CD14-positive monocyte (primary cell): ENCODE results near the gene CKAP4. TPM values are rescaled to one million over a fixed set of nuclear protein-coding genes. Genes with fewer than 3 reads are reported as not detected.

Experiments used
- DNase-seq, 3 donors: peaks; one replicate each; pipeline ENCODE4 v3.0.0-alpha.2; 2011 to 2022
- H2AFZ ChIP-seq: 2 replicates; pipeline ENCODE4 v1.6.0; 2012; ENCODE audit warnings: mild to moderate bottlenecking, low read depth, low read length, inconsistent platforms; ENCODE audit not compliant: insufficient read depth, poor library complexity, severe bottlenecking
- H3K27ac ChIP-seq, 2 donors: 1 replicate in 1 of 2; 2 replicates in 1 of 2; pipeline ENCODE4 v1.5.1; 2012 to 2013; ENCODE audit warnings: low read length in 2 of 2, control low read depth in 1 of 2, inconsistent platforms in 1 of 2, low read depth in 1 of 2, mild to moderate bottlenecking in 1 of 2
- H3K27me3 ChIP-seq, 2 donors: one replicate each; pipeline versions ENCODE4 v1.6.0 to v1.6.1; 2011 to 2013; ENCODE audit warnings: low read length in 2 of 2; ENCODE audit not compliant: control insufficient read depth in 2 of 2, insufficient read depth in 2 of 2
- H3K36me3 ChIP-seq, 2 donors: replicated peaks in 1 of 2; 1 replicate in 1 of 2; 2 replicates in 1 of 2; pipeline versions ENCODE4 v1.5.1 to v1.6.1; 2012 to 2013; ENCODE audit warnings: low read length in 2 of 2, control low read depth in 1 of 2, inconsistent platforms in 1 of 2, mild to moderate bottlenecking in 1 of 2; ENCODE audit not compliant: insufficient read depth in 2 of 2, control insufficient read depth in 1 of 2
- H3K4me1 ChIP-seq, 2 donors: 1 replicate in 1 of 2; 2 replicates in 1 of 2; pipeline versions ENCODE4 v1.5.1 to v1.6.1; 2012 to 2013; ENCODE audit warnings: low read length in 2 of 2, control low read depth in 1 of 2, inconsistent platforms in 1 of 2, mild to moderate bottlenecking in 1 of 2, moderate library complexity in 1 of 2; ENCODE audit not compliant: insufficient read depth in 2 of 2, control insufficient read depth in 1 of 2
- H3K4me2 ChIP-seq: replicated peaks from 2 replicates; pipeline ENCODE3; 2012; ENCODE audit warnings: low read length, moderate library complexity, mild to moderate bottlenecking; ENCODE audit not compliant: poor library complexity, severe bottlenecking; ENCODE audit errors: extremely low read depth
- H3K4me3 ChIP-seq, 3 experiments: fragments of 200-600 bp in 1 of 3; sonication (generic) in 1 of 3; replicated peaks in 1 of 3; 1 replicate in 2 of 3; 2 replicates in 1 of 3; pipeline ENCODE4 v1.5.1; 2011 to 2013; ENCODE audit warnings: low read length in 3 of 3, mild to moderate bottlenecking in 3 of 3, control low read depth in 2 of 3, low read depth in 2 of 3, inconsistent platforms in 1 of 3, moderate library complexity in 1 of 3
- H3K79me2 ChIP-seq: 2 replicates; pipeline ENCODE4 v1.6.0; 2012; ENCODE audit warnings: mild to moderate bottlenecking, control low read depth, inconsistent platforms, low read length, moderate library complexity; ENCODE audit not compliant: insufficient read depth
- H3K9ac ChIP-seq: 2 replicates; pipeline ENCODE4 v1.6.0; 2017; ENCODE audit warnings: low read length, mild to moderate bottlenecking; ENCODE audit not compliant: insufficient read depth, poor library complexity, severe bottlenecking
- H3K9me3 ChIP-seq, 2 donors: replicated peaks in 1 of 2; 1 replicate in 1 of 2; 2 replicates in 1 of 2; pipeline versions ENCODE4 v1.5.1 to v1.6.1; 2012 to 2013; ENCODE audit warnings: low read length in 2 of 2, control low read depth in 1 of 2; ENCODE audit not compliant: control insufficient read depth in 1 of 2, insufficient read depth in 1 of 2
- H4K20me1 ChIP-seq: 2 replicates; pipeline ENCODE4 v1.6.0; 2012; ENCODE audit warnings: mild to moderate bottlenecking, low read length, control low read depth, moderate library complexity; ENCODE audit not compliant: insufficient read depth
- H3K27ac Mint-ChIP-seq, 7 donors: one replicate each; pipeline ENCODE4 v1.8.0; 2020; ENCODE audit warnings: mild to moderate bottlenecking in 7 of 7, mixed read lengths in 7 of 7, moderate library complexity in 6 of 7, inconsistent platforms in 2 of 7
- H3K27me3 Mint-ChIP-seq, 3 donors: one replicate each; pipeline ENCODE4 v1.8.0; 2021 to 2022; ENCODE audit warnings: low read depth in 3 of 3, mild to moderate bottlenecking in 3 of 3, mixed read lengths in 3 of 3, moderate library complexity in 3 of 3, inconsistent platforms in 1 of 3
- H3K36me3 Mint-ChIP-seq, 2 donors: one replicate each; pipeline ENCODE4 v1.8.0; 2020; ENCODE audit warnings: mixed read lengths in 2 of 2, inconsistent platforms in 1 of 2, mild to moderate bottlenecking in 1 of 2
- H3K4me1 Mint-ChIP-seq: one replicate; pipeline ENCODE4 v1.8.0; 2020; ENCODE audit warnings: mild to moderate bottlenecking, mixed read lengths
- H3K4me3 Mint-ChIP-seq, 2 donors: one replicate each; pipeline ENCODE4 v1.8.0; 2020; ENCODE audit warnings: mild to moderate bottlenecking in 2 of 2, mixed read lengths in 2 of 2, moderate library complexity in 1 of 2
- H3K9me3 Mint-ChIP-seq, 7 donors: one replicate each; pipeline ENCODE4 v1.8.0; 2020 to 2022; ENCODE audit warnings: mixed read lengths in 7 of 7, mild to moderate bottlenecking in 6 of 7, moderate library complexity in 6 of 7, inconsistent platforms in 2 of 7
- WGBS: methylation state at CpG from one replicate; pipeline ENCODE4 v1.1.5; 2013; ENCODE audit warnings: missing lambda C conversion rate; ENCODE audit not compliant: insufficient coverage; 5-methylcytosine and 5-hydroxymethylcytosine counted together
- intact Hi-C, 2 donors: fragments of 100-400 bp; cut with micrococcal nuclease; formaldehyde crosslinking; loops; one replicate each; pipeline versions ENCODE4 v1.15.0 to v1.15.1; 2023
- polyA plus RNA-seq, 3 donors: library from polyadenylated mRNA; depleted of rRNA in 1 of 3; unstranded in 2 of 3; stranded (reverse) in 1 of 3; fragments of 300-500 nt in 2 of 3; fragments of >200 nt in 1 of 3; fragmentation: Illumina TruSeq in 2 of 3; gene quantifications; 1 replicate in 2 of 3; 2 replicates in 1 of 3; pipeline ENCODE4 v1.2.3, GENCODE V29; 2012 to 2021
- TF ChIP-seq, protein P1 (sequence below): fragments of 200-600 bp; IDR thresholded peaks from one replicate; pipeline ENCODE4 v1.8.0; 2022; ENCODE audit warnings: antibody characterized with exemption, mild to moderate bottlenecking

CKAP4 gene
- polyA plus RNA-seq, 3 donors = 46.9 to 59.4 (median 55.9) TPM

DNA sequence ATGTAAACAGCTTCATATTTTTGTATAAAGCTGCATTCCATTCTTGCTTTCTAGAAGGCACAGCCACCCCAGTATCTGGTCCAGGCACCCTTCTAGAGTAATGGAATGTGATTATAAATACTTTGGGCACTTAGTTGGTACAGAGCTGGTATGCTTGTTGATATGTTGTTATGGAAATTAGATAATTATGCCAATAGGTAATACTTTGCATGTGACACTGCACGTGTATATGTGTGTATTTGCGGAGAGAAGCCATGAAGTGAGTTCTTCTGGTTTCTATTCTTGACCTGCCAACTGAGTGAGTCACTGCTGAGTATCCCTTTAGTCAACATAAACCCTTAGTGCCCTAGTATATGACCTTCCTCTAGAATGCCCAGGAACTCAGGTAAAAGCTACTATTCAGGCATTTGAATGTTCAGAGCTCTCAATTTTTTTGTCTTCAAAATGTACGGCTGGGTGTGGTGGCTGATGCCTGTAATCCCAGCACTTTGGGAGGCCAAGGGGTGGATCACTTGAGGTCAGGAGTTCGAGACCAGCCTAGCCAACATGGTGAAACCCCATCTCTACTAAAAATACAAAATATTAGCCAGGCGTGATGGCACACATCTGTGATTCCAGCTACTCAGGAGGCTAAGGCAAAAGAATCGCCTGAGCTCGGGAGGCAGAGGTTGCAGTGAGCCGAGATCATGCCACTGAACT, 48.5 kb upstream of the CKAP4 start:
- TF ChIP-seq, protein P1, sequence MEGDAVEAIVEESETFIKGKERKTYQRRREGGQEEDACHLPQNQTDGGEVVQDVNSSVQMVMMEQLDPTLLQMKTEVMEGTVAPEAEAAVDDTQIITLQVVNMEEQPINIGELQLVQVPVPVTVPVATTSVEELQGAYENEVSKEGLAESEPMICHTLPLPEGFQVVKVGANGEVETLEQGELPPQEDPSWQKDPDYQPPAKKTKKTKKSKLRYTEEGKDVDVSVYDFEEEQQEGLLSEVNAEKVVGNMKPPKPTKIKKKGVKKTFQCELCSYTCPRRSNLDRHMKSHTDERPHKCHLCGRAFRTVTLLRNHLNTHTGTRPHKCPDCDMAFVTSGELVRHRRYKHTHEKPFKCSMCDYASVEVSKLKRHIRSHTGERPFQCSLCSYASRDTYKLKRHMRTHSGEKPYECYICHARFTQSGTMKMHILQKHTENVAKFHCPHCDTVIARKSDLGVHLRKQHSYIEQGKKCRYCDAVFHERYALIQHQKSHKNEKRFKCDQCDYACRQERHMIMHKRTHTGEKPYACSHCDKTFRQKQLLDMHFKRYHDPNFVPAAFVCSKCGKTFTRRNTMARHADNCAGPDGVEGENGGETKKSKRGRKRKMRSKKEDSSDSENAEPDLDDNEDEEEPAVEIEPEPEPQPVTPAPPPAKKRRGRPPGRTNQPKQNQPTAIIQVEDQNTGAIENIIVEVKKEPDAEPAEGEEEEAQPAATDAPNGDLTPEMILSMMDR = no peak
- H3K27me3 Mint-ChIP-seq = peaks cover 0 to 1% (median 0%) of the 10 kb centered on the region in 3 donors
- intact Hi-C loops = no loop called here
- Histone ChIP-seq H3K4me1 (peaks cover under 1 to 2% of the 10 kb centered on the region in 2 donors), H3K9me3 (no peaks in the 10 kb centered on the region), H2AFZ (no peak overlapping the region), H3K36me3 (no peaks in the 10 kb centered on the region), H4K20me1 (no peaks in the 10 kb centered on the region), H3K27ac (no peak overlapping the region), H3K4me2 (no peak overlapping the region), H3K27me3 (no peaks in the 10 kb centered on the region), H3K9ac (no peak overlapping the region), H3K4me3 (no peak overlapping the region), H3K79me2 (no peaks in the 10 kb centered on the region)
- no peak overlapping the region for H3K27ac Mint-ChIP-seq
- H3K4me1 Mint-ChIP-seq = peaks cover 9% of the 10 kb centered on the region
- WGBS = 96% methylated on average over 4 of the region's 8 CpGs
- H3K4me3 Mint-ChIP-seq = peak overlapping the region in 1 of 2 donors; percentile 39
- H3K36me3 Mint-ChIP-seq = no peaks in the 10 kb centered on the region
- DNase-seq = no peak
- no peaks in the 10 kb centered on the region for H3K9me3 Mint-ChIP-seq

DNA sequence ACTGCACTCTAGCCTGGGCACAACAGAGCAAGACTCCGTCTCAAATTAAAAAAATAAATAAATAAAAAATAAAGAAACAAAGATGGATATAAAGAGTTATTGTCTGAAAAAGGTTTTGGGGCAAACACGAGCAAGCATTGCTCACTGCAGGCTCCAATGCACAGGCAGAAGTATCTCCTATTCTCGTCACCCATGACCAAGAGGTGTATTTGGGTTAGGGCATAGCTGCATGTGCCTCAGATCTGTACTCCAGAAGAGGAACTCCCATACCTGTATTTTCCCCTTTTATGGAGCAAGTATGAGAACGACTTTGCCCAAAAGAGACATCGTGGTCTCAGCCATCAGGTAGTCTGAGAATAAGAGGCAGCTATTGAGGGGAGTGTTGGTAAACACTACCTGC, 44.5 kb upstream of the CKAP4 start:
- Histone ChIP-seq H3K27ac (no peak overlapping the region), H3K4me3 (no peak overlapping the region), H3K9me3 (no peaks in the 10 kb centered on the region), H4K20me1 (no peaks in the 10 kb centered on the region), H3K9ac (no peak overlapping the region), H3K4me2 (no peak overlapping the region), H3K4me1 (peaks cover 9 to 20% of the 10 kb centered on the region in 2 donors), H2AFZ (no peak overlapping the region), H3K36me3 (no peaks in the 10 kb centered on the region), H3K27me3 (no peaks in the 10 kb centered on the region), H3K79me2 (no peaks in the 10 kb centered on the region)
- TF ChIP-seq, protein P1 = no peak
- no CpG with 5 or more reads among the region's 5 CpGs for WGBS
- DNase-seq = no peak
- peaks cover 0 to 1% (median 0%) of the 10 kb centered on the region in 3 donors for H3K27me3 Mint-ChIP-seq
- intact Hi-C loops = no loop called here
- peaks cover 24% of the 10 kb centered on the region for H3K4me1 Mint-ChIP-seq
- H3K27ac Mint-ChIP-seq = no peak overlapping the region
- H3K4me3 Mint-ChIP-seq = no peak overlapping the region
- no peaks in the 10 kb centered on the region for H3K9me3 Mint-ChIP-seq
- peaks cover 0 to 2% of the 10 kb centered on the region in 2 donors for H3K36me3 Mint-ChIP-seq
